ENCODE results near the gene NF2.

The NF2 gene

DNA sequence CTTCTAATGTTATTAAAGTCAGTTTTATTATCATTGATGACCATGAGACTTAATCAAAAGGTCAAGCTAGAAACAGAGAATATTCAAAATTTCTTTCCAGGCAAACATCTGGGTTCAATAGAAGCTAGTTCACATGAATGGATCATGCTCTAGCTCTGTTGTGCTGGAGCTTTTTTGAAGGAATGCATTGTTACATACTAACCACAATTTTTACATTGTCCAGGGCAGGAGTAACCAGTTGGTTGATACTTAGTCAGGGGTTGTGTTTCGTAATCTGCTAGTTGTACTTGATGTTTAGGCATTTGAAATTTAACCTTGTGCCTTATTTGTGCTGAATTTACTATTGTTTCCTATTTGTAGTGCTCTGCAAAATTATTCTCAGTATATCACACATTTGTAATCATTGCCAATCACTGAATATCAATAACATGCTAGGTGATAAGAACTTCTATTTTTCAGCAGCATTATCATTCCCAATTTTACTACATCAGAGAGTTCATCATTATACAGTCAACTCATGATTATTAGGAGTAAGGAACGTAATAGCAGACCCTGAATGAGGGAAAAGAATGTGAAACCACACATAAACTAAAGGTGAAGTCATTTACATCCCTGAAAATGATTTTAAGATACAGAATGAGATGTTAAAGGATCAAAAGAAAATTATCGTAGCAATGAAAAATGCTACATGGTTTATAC, 23.2 kb downstream of the NF2 start:
- Histone ChIP-seq H4K20me1 (ENCODE audit: control insufficient read depth, insufficient read depth, low read depth, low read length) (peaks cover 22% of the 10 kb centered on the region; the same call in 1 of the 2 replicates), H3K27ac (ENCODE audit: low read depth, low read length) (no peak overlapping the region), H3K4me2 (ENCODE audit: low read length) (no peak overlapping the region), H3F3A (ENCODE audit: control insufficient read depth, insufficient read depth) (peaks cover 3% of the 10 kb centered on the region; the same call in 1 of the 2 replicates), H3K4me1 (ENCODE audit: control insufficient read depth, low read length) (peaks cover 17% of the 10 kb centered on the region), H3K4me3 (ENCODE audit: low read length) (no peak overlapping the region), H3K9me2 (replicated peaks; ENCODE audit: control insufficient read depth, low read length) (no peaks in the 10 kb centered on the region), H3K9me3 (ENCODE audit: control insufficient read depth, insufficient read depth, low read length) (no peaks in the 10 kb centered on the region), H3K36me3 (ENCODE audit: control insufficient read depth, low read length) (no peaks in the 10 kb centered on the region), H3K79me2 (ENCODE audit: control insufficient read depth, low read length) (peaks cover 89% of the 10 kb centered on the region), H3K27me3 (ENCODE audit: control insufficient read depth, low read length) (no peaks in the 10 kb centered on the region)
- TF ChIP-seq, protein P1, sequence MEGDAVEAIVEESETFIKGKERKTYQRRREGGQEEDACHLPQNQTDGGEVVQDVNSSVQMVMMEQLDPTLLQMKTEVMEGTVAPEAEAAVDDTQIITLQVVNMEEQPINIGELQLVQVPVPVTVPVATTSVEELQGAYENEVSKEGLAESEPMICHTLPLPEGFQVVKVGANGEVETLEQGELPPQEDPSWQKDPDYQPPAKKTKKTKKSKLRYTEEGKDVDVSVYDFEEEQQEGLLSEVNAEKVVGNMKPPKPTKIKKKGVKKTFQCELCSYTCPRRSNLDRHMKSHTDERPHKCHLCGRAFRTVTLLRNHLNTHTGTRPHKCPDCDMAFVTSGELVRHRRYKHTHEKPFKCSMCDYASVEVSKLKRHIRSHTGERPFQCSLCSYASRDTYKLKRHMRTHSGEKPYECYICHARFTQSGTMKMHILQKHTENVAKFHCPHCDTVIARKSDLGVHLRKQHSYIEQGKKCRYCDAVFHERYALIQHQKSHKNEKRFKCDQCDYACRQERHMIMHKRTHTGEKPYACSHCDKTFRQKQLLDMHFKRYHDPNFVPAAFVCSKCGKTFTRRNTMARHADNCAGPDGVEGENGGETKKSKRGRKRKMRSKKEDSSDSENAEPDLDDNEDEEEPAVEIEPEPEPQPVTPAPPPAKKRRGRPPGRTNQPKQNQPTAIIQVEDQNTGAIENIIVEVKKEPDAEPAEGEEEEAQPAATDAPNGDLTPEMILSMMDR (IDR thresholded peaks at IDR 0.05; ENCODE audit: low read depth, low read length, poor library complexity, severe bottlenecking): no peak
- TF ChIP-seq EZH2phosphoT487 (IDR thresholded peaks at IDR 0.05; ENCODE audit: borderline replicate concordance, low read length): no peak

DNA sequence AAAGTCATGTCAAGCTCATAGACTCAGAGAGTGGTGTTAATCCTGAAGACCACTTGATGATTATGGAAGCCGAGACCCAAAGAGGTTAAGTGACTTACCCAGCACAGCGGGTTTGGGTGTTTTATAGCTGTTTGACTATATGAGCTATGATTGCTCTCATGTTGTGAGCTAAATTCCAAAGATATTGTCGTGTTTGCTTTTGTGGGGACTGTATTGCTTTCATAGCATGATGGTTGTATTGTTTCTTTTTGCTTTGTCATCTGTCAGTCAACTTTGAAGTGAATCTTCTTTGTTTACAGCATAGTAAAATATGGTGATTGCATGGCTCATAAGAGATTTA, 23.7 kb downstream of the NF2 start:
- TF ChIP-seq EZH2phosphoT487 (IDR thresholded peaks at IDR 0.05; ENCODE audit: borderline replicate concordance, low read length): no peak
- TF ChIP-seq, protein P1 (IDR thresholded peaks at IDR 0.05; ENCODE audit: low read depth, low read length, poor library complexity, severe bottlenecking): no peak
- H3F3A ChIP-seq (ENCODE audit: control insufficient read depth, insufficient read depth): peaks cover 3% of the 10 kb centered on the region; the same call in 1 of the 2 replicates
- H3K27ac ChIP-seq (ENCODE audit: low read depth, low read length): no peak overlapping the region
- no peak overlapping the region for H3K4me2 ChIP-seq (ENCODE audit: low read length)
- H3K4me3 ChIP-seq (ENCODE audit: low read length): no peak overlapping the region
- no peaks in the 10 kb centered on the region for H3K9me2 ChIP-seq (replicated peaks; ENCODE audit: control insufficient read depth, low read length)
- H3K4me1 ChIP-seq (ENCODE audit: control insufficient read depth, low read length): peaks cover 12% of the 10 kb centered on the region
- H3K36me3 ChIP-seq (ENCODE audit: control insufficient read depth, low read length): no peaks in the 10 kb centered on the region
- peaks cover 22% of the 10 kb centered on the region; the same call in 1 of the 2 replicates for H4K20me1 ChIP-seq (ENCODE audit: control insufficient read depth, insufficient read depth, low read depth, low read length)
- no peaks in the 10 kb centered on the region for H3K9me3 ChIP-seq (ENCODE audit: control insufficient read depth, insufficient read depth, low read length)
- H3K27me3 ChIP-seq (ENCODE audit: control insufficient read depth, low read length): no peaks in the 10 kb centered on the region
- H3K79me2 ChIP-seq (ENCODE audit: control insufficient read depth, low read length): peaks cover 87% of the 10 kb centered on the region

DNA sequence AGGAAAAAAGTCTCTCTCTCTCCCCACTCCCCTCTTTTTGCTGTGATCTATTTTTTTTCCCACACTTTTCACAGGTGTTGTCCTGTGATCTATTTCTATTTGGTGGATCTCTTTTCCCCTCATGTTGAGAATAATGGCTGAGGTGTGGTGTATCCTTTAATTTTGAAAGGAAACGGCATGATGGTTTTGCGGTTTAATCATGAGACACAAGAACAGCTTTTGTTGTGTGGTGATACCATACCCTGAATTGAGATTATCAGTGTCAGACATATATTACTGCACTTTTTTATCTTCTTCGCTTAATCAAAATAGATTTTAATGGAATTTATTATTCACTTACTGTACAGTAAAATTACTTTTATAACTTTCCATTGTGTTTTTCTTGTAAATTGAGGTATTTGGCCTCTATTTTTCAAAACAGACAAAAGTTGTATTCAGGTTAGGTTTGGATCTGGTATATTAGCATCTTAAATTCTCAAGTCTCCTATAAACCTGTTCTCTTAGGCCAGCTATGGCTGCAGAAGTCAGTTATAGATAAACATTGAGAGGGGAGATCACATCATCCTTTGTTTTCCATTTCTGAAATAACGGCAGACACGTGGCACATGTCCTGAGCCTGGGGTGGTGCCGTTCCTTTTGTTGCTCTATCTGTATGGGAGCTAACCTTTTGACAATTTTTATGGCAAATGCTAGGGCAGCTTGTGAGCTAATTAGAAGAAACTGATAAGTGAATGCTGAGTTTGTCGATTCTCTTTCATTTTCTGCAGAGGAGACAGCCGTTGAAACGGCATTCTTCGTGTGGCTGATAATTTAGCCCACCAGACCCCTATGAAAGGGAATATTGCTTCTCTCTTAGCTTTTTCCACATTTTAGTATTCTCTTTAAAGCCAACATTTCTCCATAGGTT, 25.8 kb downstream of the NF2 start:
- H3K27ac ChIP-seq (ENCODE audit: low read depth, low read length): no peak overlapping the region

More for the DNA sequence above, 25.8 kb downstream of the NF2 start:
- Histone ChIP-seq H3K27me3 (ENCODE audit: control insufficient read depth, low read length) (no peaks in the 10 kb centered on the region), H3K4me1 (ENCODE audit: control insufficient read depth, low read length) (no peaks in the 10 kb centered on the region), H3K4me3 (ENCODE audit: low read length) (no peak overlapping the region), H3K36me3 (ENCODE audit: control insufficient read depth, low read length) (no peaks in the 10 kb centered on the region), H3K9me2 (replicated peaks; ENCODE audit: control insufficient read depth, low read length) (no peaks in the 10 kb centered on the region), H3K79me2 (ENCODE audit: control insufficient read depth, low read length) (peaks cover 83% of the 10 kb centered on the region), H3K4me2 (ENCODE audit: low read length) (no peak overlapping the region), H3F3A (ENCODE audit: control insufficient read depth, insufficient read depth) (no peaks in the 10 kb centered on the region), H4K20me1 (ENCODE audit: control insufficient read depth, insufficient read depth, low read depth, low read length) (peaks cover 21% of the 10 kb centered on the region; the same call in 1 of the 2 replicates), H3K9me3 (ENCODE audit: control insufficient read depth, insufficient read depth, low read length) (no peaks in the 10 kb centered on the region)
- no peak for TF ChIP-seq EZH2phosphoT487 (IDR thresholded peaks at IDR 0.05; ENCODE audit: borderline replicate concordance, low read length)
- TF ChIP-seq, protein P1 (IDR thresholded peaks at IDR 0.05; ENCODE audit: low read depth, low read length, poor library complexity, severe bottlenecking): no peak
